ENCODE results near the gene CSPG4.
A peak's percentile ranks its signal among the peaks of the same experiment; 100 is the strongest.
"Not testable (repeated sequence)": the region's sequence is repeated elsewhere in the genome, so short reads cannot be mapped to it uniquely, and the experiment has no call there.

CSPG4 gene

DNA sequence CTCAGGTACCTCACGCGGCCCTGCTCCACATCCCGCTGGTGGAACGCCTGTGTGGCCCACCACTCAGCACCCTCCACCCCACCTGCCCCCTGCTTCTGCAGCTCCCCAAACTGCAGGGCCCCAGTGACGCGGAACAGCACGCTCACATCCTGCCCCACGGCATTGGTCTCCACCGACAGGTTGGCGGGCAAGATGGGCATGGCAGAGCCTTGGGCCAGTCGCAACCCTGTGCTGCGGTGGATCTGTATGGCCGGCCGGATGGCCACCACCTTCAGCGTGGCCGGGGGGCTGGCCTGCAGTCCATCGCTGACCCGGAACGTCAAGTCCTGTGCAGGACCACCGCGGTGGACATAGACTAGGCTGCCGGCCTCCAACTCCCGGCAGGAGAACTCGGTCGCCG lies 23.8 kb downstream of the CSPG4 start:
- no peaks in the 10 kb centered on the region for H4K20me1 ChIP-seq (ENCODE audit: insufficient read depth)
- H3K79me2 ChIP-seq (ENCODE audit: insufficient read depth, low read depth) = no peaks in the 10 kb centered on the region
- H3K4me2 ChIP-seq = no peak overlapping the region
- no peaks in the 10 kb centered on the region for H3K4me1 ChIP-seq (ENCODE audit: low read depth, poor library complexity, severe bottlenecking)
- H3K27ac ChIP-seq = no peak overlapping the region
- no peaks in the 10 kb centered on the region; the same call in 1 of the 2 replicates for H3K27me3 ChIP-seq (ENCODE audit: insufficient read depth, low read depth)
- H3K9ac ChIP-seq = no peak overlapping the region
- H3K36me3 ChIP-seq (ENCODE audit: insufficient read depth) = no peaks in the 10 kb centered on the region
- no peak overlapping the region for H3K4me3 ChIP-seq (IDR thresholded peaks at IDR 0.05; ENCODE audit: insufficient read depth, low read depth, low read length)
- TF ChIP-seq CTCF (conservative IDR thresholded peaks at IDR 0.05; ENCODE audit: low read depth, low read length) = no peak
- no peak overlapping the region for H2AFZ ChIP-seq (ENCODE audit: low read depth)

DNA sequence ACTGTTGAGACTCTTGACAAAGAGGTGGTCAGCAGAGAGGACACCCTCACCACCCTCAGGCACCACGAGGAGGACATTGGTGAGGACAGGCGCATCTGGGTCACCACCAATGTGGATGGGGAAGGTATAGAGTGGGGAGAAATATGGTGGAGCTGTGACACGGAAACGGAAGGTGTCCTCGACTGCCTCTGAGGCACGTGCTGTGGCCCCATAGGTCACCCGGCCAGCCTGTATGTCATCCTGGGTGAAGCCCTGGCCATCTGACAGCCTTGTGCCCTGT lies 24.4 kb downstream of the CSPG4 start:
- no peak overlapping the region for H3K4me2 ChIP-seq
- H3K27me3 ChIP-seq (ENCODE audit: insufficient read depth, low read depth) = no peaks in the 10 kb centered on the region; the same call in 1 of the 2 replicates
- H3K4me1 ChIP-seq (ENCODE audit: low read depth, poor library complexity, severe bottlenecking) = no peaks in the 10 kb centered on the region
- H3K27ac ChIP-seq = no peak overlapping the region
- no peak overlapping the region for H3K4me3 ChIP-seq (IDR thresholded peaks at IDR 0.05; ENCODE audit: insufficient read depth, low read depth, low read length)
- H4K20me1 ChIP-seq (ENCODE audit: insufficient read depth) = no peaks in the 10 kb centered on the region
- no peak overlapping the region for H2AFZ ChIP-seq (ENCODE audit: low read depth)
- no peaks in the 10 kb centered on the region for H3K79me2 ChIP-seq (ENCODE audit: insufficient read depth, low read depth)
- no peaks in the 10 kb centered on the region for H3K36me3 ChIP-seq (ENCODE audit: insufficient read depth)
- no peak overlapping the region for H3K9ac ChIP-seq
- no peak for TF ChIP-seq CTCF (conservative IDR thresholded peaks at IDR 0.05; ENCODE audit: low read depth, low read length)

GRCh38 chr15:75687486-75688277 lies 25.0 kb downstream of the CSPG4 start:
- Histone ChIP-seq H3K4me2 (no peak overlapping the region), H3K4me1 (ENCODE audit: low read depth, poor library complexity, severe bottlenecking) (no peaks in the 10 kb centered on the region), H2AFZ (ENCODE audit: low read depth) (no peak overlapping the region), H3K27me3 (ENCODE audit: insufficient read depth, low read depth) (no peaks in the 10 kb centered on the region; the same call in 1 of the 2 replicates), H3K36me3 (ENCODE audit: insufficient read depth) (no peaks in the 10 kb centered on the region), H3K4me3 (IDR thresholded peaks at IDR 0.05; ENCODE audit: insufficient read depth, low read depth, low read length) (no peak overlapping the region), H3K79me2 (ENCODE audit: insufficient read depth, low read depth) (no peaks in the 10 kb centered on the region), H3K9ac (no peak overlapping the region), H3K27ac (no peak overlapping the region), H4K20me1 (ENCODE audit: insufficient read depth) (no peaks in the 10 kb centered on the region)
- TF ChIP-seq CTCF (conservative IDR thresholded peaks at IDR 0.05; ENCODE audit: low read depth, low read length) = no peak

- not testable (repeated sequence) for H3K27ac ChIP-seq; H3K4me1 ChIP-seq (ENCODE audit: low read depth, poor library complexity, severe bottlenecking); H3K4me2 ChIP-seq; H3K79me2 ChIP-seq (ENCODE audit: insufficient read depth, low read depth); H3K36me3 ChIP-seq (ENCODE audit: insufficient read depth); H2AFZ ChIP-seq (ENCODE audit: low read depth); H3K4me3 ChIP-seq (IDR thresholded peaks at IDR 0.05; ENCODE audit: insufficient read depth, low read depth, low read length); H3K27me3 ChIP-seq (ENCODE audit: insufficient read depth, low read depth); H3K9ac ChIP-seq; H4K20me1 ChIP-seq (ENCODE audit: insufficient read depth)
- peak; percentile 65 for TF ChIP-seq CTCF (conservative IDR thresholded peaks at IDR 0.05; ENCODE audit: low read depth, low read length)
Measured at GRCh38 chr15:75686212-75686642, 26.4 kb downstream of the CSPG4 start.

All from KMS-11 (cell line).